ENCODE results near the gene POLR3K.

POLR3K gene

DNA sequence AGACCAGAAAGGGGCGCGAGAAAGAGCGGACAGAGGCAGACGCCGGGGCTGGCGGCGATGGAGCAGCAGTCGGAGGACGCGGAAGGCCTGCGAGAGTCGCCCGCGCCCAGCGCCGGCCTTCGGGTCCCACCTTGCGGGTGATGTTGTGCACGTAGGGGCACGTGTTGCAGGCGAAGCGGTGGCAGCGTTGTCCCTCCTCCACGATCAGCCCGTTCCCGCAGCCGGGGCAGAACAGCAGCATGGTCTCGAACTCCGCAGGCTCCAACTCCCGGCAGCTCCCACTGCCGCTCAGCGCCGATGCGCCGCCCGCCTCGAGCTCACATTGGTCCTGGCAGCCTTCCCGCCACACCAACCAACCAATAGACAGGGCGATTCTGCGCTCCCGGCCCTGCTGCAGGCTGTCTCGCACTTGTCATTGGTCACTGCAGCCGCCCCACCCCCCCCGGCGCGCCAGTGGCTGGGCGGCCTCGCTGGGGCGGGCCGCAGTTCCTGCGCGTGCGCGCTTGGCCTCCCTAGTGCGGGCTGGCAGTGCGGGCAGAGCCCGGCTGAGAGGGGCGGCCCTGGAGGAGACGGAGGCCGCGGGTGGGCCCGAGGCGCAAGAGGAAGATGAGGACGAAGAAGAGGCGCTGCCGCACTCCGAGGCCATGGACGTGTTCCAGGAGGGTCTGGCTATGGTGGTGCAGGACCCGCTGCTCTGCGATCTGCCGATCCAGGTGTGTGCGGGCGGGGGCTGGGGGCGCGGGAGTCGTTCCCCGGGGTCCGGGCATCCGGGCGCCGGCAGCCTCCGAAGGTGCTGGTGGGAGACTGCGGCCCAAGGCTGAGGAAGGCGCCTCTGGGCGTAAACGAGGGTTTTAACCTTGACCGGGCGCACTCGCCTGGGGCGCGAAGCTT is at the start of gene POLR3K, which contains the start of gene SNRNP25:
Gene POLR3K, minus strand, starts transcription at position 263 of the 891 bp plus-strand sequence. Its CDS starts 22 bp downstream, at position 241.
Gene SNRNP25, plus strand, starts transcription at position 483 of the 891 bp plus-strand sequence. Its CDS starts 189 bp downstream, at position 672.
- peak within 1 kb of the TSS; percentile 74 for H3K4me3 ChIP-seq (ENCODE audit: low read depth, low read length, poor library complexity, severe bottlenecking)
- H3K9ac ChIP-seq (ENCODE audit: low read length) = peak within 1 kb of the TSS; percentile 95
- H3K27me3 ChIP-seq (ENCODE audit: insufficient read depth, low read length) = no peaks in the 10 kb centered on the region
- H3K4me1 ChIP-seq (ENCODE audit: insufficient read depth, low read length, severe bottlenecking) = peaks cover 26% of the 10 kb centered on the region
- no peak within 1 kb of the TSS; the same call in 1 of the 2 replicates for H2AFZ ChIP-seq (ENCODE audit: low read length)
- H3K27ac ChIP-seq (ENCODE audit: low read depth, low read length, poor library complexity, severe bottlenecking) = peak within 1 kb of the TSS; percentile 73
- H3K36me3 ChIP-seq (ENCODE audit: insufficient read depth, low read length) = peaks cover 68% of the 10 kb centered on the region
- no peaks in the 10 kb centered on the region for H3K9me3 ChIP-seq (ENCODE audit: low read length)
- H3F3A ChIP-seq (ENCODE audit: insufficient read depth, low read length) = no peaks in the 10 kb centered on the region
- no peaks in the 10 kb centered on the region for H3K9me2 ChIP-seq (ENCODE audit: low read depth, low read length)
- peaks cover 26% of the 10 kb centered on the region for H3K79me2 ChIP-seq (ENCODE audit: insufficient read depth, low read length)
- no peaks in the 10 kb centered on the region for H4K20me1 ChIP-seq (ENCODE audit: insufficient read depth, low read length)
- TF ChIP-seq EZH2 (IDR thresholded peaks at IDR 0.05; ENCODE audit: borderline replicate concordance, low read length) (no peak), CTCF (IDR thresholded peaks at IDR 0.05; ENCODE audit: low read length) (no peak)
- peak within 1 kb of the TSS; percentile 79 for H3K4me2 ChIP-seq (ENCODE audit: low read length)

DNA sequence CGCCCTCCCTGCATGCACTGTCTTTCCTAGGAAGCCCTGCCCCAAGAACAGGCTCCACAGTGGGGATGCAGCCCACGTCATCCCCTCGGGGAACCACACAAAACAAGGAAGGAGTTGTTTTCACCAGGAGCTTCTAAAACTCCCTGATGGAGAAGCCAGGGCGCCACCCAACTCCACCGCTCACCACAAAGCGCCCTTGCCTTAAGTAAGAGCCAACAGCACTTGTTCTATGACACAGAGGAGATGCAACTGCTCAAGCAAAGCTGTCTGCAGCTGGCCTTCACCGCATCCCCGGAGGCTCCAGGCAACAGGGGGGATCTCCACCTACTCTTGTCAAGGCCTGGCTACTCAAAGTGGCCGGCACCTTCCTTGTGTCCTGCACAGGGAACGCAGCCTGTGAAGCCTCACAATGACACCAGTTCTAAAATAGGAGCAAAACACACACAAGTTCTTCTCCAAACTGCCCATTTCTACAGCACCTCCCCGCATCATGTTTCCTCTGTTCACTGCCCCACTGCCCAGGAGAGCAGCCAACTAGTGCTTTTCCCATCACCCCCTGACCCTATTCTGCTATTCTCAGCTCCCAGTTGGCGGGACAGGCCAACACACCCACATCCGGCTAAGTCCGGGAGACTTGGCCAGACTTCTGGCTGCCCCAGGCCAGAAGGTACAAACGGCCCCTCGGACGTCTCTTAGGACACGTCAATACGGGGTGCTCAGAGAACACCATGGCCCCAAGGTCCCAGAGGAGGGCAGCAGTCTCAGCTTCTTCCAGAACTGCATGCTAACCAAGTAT is 48.9 kb upstream of the POLR3K start:
- Histone ChIP-seq H3K79me2 (ENCODE audit: insufficient read depth, low read length) (no peaks in the 10 kb centered on the region), H2AFZ (ENCODE audit: low read length) (no peak overlapping the region), H3K9me3 (ENCODE audit: low read length) (no peaks in the 10 kb centered on the region), H3K36me3 (ENCODE audit: insufficient read depth, low read length) (peaks cover 7% of the 10 kb centered on the region; the same call in 1 of the 2 replicates), H3K4me1 (ENCODE audit: insufficient read depth, low read length, severe bottlenecking) (no peaks in the 10 kb centered on the region), H3K9me2 (ENCODE audit: low read depth, low read length) (no peaks in the 10 kb centered on the region), H4K20me1 (ENCODE audit: insufficient read depth, low read length) (no peaks in the 10 kb centered on the region), H3K27me3 (ENCODE audit: insufficient read depth, low read length) (no peaks in the 10 kb centered on the region), H3K27ac (ENCODE audit: low read depth, low read length, poor library complexity, severe bottlenecking) (no peak overlapping the region), H3K9ac (ENCODE audit: low read length) (no peak overlapping the region), H3F3A (ENCODE audit: insufficient read depth, low read length) (no peaks in the 10 kb centered on the region), H3K4me3 (ENCODE audit: low read depth, low read length, poor library complexity, severe bottlenecking) (no peak overlapping the region), H3K4me2 (ENCODE audit: low read length) (no peak overlapping the region)
- TF ChIP-seq EZH2 (IDR thresholded peaks at IDR 0.05; ENCODE audit: borderline replicate concordance, low read length) (no peak), CTCF (IDR thresholded peaks at IDR 0.05; ENCODE audit: low read length) (no peak)

- no peaks in the 10 kb centered on the region for H3K27me3 ChIP-seq (ENCODE audit: insufficient read depth, low read length)
- no peaks in the 10 kb centered on the region for H3K9me2 ChIP-seq (ENCODE audit: low read depth, low read length)
- no peak overlapping the region for H3K4me3 ChIP-seq (ENCODE audit: low read depth, low read length, poor library complexity, severe bottlenecking)
- H3K79me2 ChIP-seq (ENCODE audit: insufficient read depth, low read length) = no peaks in the 10 kb centered on the region
- TF ChIP-seq EZH2 (IDR thresholded peaks at IDR 0.05; ENCODE audit: borderline replicate concordance, low read length) = no peak
- no peak for TF ChIP-seq CTCF (IDR thresholded peaks at IDR 0.05; ENCODE audit: low read length)
- H3K9me3 ChIP-seq (ENCODE audit: low read length) = no peaks in the 10 kb centered on the region
- no peak overlapping the region for H2AFZ ChIP-seq (ENCODE audit: low read length)
- no peak overlapping the region for H3K9ac ChIP-seq (ENCODE audit: low read length)
- H3K4me1 ChIP-seq (ENCODE audit: insufficient read depth, low read length, severe bottlenecking) = no peaks in the 10 kb centered on the region
- no peaks in the 10 kb centered on the region for H4K20me1 ChIP-seq (ENCODE audit: insufficient read depth, low read length)
- no peak overlapping the region for H3K27ac ChIP-seq (ENCODE audit: low read depth, low read length, poor library complexity, severe bottlenecking)
- no peaks in the 10 kb centered on the region for H3F3A ChIP-seq (ENCODE audit: insufficient read depth, low read length)
- H3K4me2 ChIP-seq (ENCODE audit: low read length) = no peak overlapping the region
- peaks cover 7% of the 10 kb centered on the region; the same call in 1 of the 2 replicates for H3K36me3 ChIP-seq (ENCODE audit: insufficient read depth, low read length)
Observed at GRCh38 chr16:101586-101985, 48.2 kb upstream of the POLR3K start.

Measured in OCI-LY1 (cell line).